SK-N-MC (cell line): ENCODE data around the gene BMP8B.

Experiments
- EZH2 ChIP-seq: fragments of 200-600 bp; sonication (generic); IDR thresholded peaks from one replicate; pipeline ENCODE4 v1.6.1; 2017; ENCODE audit warnings: antibody characterized with exemption
- FOXP2 ChIP-seq: optimal IDR thresholded peaks from 2 replicates; pipeline ENCODE3; 2011; ENCODE audit warnings: mild to moderate bottlenecking, moderate library complexity; ENCODE audit not compliant: insufficient read depth; ENCODE audit errors: extremely low read length, control extremely low read depth
- POLR2AphosphoS5 ChIP-seq: IDR thresholded peaks from 2 replicates; pipeline ENCODE4 v1.6.1; 2012; ENCODE audit warnings: mild to moderate bottlenecking, low read depth, low read length, borderline replicate concordance

DNA sequence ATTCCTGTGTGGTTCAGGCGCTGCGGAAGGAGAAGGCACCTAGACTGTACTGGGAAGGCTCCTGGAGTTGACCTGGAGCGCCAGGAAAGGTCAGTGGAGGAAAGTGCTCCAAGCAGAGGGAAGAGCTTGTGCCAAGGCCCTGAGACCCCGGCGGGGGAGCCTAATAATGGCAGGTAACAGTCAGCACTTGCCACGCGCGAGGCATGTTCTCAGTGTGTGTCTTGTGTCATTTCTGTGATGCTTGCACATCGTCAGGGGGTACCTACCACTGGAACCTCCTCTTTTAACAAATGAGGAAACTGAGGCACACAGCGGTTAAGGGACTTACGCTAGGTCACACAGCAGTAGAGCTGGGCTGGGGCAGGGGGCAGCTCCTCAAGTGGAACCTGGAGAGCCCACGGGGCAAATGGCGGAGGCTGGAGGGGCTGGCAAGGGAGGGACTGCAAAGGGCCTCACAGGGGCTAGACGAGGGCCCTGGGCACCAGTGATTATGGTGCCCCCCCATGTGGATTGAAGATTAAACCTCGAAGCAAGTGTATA lies 976 bp upstream of the BMP8B start:
- TF ChIP-seq EZH2 (no peak), POLR2AphosphoS5 (no peak), FOXP2 (no peak)
